GM21360 (cell line): ENCODE data around the gene SLC22A5.

Source experiments
- ATAC-seq: cut with Tn5 transposase; IDR thresholded peaks from one replicate; pipeline ENCODE4 v1.9.1; 2021; ENCODE audit warnings: mild to moderate bottlenecking, moderate library complexity; ENCODE audit not compliant: unreplicated experiment

Gene SLC22A5

GRCh38 chr5:132369474-132370180 lies at the start of gene SLC22A5:
SLC22A5 (plus strand) TSS chr5:132369710; CDS start chr5:132369973, 263 bp downstream.
- ATAC-seq: peak; percentile 88

DNA sequence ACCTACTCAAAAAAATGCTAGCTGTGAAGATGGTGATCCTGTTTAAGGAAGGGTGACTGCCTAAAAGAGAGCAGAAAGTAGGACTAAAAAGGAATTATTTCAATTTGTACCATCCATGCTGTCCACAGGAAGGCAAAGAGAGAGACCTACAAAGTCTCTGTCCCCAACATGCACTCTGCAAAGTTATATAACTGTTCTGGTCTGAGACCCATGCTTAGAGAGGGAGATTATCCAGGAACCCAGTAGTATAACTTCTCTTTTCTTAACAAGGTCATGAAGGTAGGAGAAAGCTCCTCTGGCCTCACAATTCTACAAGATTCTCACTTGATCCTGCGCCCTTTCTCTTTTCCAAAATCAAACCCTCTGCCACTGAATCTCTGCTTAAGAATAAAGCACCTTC lies 49.5 kb upstream of the SLC22A5 start:
- ATAC-seq: no peak

DNA sequence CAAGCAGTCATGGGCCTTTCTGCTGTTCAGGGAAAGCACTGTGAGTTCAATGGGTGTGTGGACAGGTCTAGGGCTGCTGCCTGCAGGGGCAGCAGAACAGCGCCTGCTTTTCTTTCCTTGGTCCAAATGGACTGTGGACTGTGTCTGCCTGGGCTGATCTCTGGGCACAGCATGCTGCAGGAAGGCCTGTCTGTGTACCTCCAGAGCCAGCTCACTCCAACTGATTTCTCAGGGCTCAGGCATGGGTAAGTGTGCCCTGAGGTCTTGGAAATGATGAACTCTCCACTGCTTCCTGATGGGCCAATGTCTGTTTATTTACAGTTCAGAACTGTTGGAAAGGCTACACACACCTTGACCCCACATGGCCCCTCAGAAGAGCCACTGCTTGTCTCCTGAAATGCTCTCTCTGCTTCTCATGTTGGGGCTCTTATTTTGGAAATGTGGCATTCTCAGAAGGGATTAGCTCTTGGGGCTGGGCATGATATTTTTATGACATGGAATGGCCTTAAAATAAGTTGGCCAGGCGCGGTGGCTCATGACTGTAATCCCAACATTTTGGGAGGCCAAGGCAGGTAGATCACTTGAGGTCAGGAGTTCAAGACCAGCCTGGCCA lies 48.3 kb upstream of the SLC22A5 start:
- no peak for ATAC-seq

GRCh38 chr5:132322266-132322665 lies 47.2 kb upstream of the SLC22A5 start:
- no peak for ATAC-seq

DNA sequence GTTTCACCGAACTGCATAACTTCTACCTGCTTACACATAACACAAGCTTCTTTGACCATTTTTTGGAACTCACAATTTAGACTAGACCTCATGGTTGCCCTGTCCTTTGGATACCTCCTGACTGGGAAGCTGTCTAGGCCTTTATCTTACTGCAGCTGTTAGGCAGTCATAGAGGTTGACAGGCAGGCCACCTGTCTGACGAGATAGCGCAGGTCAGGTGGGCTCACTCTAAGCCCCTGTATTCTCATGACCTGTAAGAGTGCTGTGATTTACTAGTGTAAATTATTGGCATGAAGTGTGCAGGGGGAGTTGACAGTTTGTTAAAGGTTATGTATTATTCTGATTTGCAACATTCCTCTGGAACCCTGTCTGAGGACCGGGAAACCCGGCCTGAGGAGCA lies 46.3 kb upstream of the SLC22A5 start:
- no peak for ATAC-seq

DNA sequence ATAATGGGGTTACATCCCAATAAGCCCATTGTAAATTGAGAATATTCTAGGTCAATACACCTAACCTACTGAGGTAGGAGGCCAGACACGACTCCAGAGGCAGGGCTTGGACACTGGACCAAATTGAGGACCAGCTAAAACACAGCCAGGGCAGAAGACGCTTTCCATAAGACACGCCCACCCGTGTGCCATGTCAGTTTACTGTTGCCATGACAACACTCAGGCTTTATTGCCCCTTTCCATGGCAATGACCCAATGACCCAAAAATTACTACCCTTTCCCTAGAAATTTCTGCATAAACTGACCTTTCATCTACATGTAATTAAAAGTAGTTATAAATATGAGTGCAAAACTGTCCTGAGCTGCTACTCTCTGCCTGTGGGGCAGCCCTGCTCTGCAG lies 43.8 kb upstream of the SLC22A5 start:
- no peak for ATAC-seq

DNA sequence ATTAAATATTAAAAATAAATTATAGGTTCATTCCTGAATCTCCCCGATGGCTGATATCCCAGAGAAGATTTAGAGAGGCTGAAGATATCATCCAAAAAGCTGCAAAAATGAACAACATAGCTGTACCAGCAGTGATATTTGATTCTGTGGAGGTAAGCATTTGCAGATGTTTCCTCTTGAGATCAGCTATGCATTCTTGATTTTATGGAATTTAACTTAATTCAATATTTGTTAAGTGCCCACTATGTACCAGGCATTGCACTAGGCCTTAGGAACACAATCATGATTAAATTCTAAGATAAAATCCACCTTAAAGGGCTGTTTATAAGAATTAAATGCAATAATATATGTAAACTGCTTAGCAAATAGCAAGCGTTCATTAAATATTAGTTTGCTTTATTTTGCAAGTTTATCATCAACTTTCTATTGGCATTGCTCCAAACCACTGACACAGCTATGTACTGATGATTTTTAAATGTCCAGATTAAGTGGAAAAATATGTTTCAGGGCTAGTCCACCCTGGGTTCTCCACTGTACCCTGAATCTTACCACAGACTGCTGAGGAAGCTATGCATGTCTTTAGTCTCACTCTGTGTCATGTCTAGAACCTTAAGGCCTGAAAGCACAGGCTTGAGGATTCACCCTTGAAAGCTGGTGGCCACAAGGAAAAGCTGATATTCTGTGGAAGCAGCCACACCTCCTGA lies 42.1 kb upstream of the SLC22A5 start:
- ATAC-seq: no peak

GRCh38 chr5:132334812-132335211 lies 34.7 kb upstream of the SLC22A5 start:
- ATAC-seq: no peak

DNA sequence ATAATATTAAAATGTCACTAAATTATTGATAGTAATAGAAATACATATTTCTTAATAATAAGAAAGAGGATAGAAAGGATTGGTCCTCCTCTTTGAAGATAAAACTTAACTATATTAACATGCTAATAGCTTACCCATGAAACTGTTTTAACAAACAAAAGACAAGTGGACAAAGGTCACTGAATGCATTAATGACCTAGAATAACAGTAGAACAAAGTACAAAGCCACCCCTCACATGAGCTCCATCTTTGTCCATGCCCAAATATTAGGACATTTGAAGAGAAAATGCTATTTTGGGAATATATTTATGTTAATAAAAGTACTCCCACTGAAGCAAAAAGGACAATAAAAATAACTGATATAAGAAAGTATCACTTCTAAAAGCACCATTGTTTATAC lies 34.1 kb upstream of the SLC22A5 start:
- no peak for ATAC-seq

GRCh38 chr5:132339502-132339901 lies 30.0 kb upstream of the SLC22A5 start:
- no peak for ATAC-seq

DNA sequence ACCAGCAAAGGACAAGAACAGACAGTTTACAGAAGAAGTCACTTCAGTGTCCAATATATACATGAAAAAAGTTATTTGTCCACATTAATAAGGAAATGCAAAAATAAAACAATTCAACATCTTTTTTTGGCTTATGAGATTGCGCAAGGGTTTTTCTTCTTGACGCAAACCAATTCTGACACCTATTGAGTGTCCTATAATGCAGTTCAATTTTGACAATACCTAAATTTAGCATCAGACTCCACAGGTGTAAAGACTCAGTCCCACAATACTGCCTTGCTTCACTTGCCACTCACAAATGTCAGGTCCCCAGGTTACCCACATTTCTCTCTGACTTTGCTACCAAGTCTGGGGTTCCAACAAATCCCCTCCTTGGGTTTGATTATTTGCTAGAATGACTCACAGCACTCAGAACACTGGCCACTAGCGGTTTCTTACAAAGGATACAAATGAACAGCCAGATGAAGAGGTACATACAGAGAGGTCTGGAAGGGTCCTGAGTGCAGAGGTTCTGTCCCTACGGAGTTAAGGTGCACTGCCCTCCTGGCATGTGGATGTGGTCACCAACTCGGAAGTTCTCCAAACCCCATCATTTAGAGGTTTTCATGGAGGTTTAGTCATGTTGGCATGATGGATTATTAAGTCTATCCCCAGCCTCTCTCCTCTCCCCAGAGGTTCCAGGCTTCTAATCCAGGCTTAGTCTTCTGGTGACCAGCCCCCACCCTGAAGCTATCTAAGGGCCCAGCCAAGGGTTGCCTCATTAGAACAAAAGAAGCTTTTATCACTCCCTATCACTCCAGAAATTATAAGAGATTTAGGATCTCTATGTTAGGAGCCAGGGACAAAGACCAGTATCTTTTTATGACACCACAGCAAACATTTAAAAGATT lies 27.0 kb upstream of the SLC22A5 start:
- no peak for ATAC-seq

DNA sequence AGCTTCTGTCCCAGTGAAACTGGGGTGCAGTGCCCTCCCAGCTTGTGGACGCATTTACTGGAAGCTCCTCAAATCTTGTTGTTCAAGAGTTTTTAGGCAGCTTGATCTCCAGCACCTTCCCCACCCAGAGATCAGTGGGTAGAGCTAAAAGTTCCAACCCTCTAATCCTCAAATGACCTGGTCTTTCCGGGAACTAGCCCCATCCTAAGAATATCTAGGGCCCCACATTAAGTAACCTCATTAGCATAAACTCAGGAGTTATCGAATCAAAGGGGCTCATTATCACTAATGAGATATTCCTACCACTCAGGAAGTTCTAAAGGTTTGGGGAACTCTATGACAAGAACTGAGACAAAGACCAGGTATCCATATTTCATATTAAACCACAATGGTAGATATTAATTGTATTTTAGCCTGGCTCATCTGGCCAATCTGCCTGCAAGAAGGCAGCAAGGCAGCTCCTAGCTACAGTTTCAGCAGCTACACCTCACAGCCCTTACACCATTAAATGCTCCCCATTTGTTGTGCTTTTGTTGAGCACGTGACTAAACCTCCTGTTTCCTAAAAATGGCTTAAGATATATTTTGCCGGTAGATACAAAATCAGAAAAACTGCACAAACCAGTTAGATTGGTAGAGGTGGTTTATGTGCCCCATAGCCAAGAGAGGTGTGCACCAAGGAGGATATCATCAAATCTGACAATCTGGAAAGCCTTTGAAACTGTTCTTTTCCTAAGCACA lies 24.6 kb upstream of the SLC22A5 start:
- ATAC-seq: no peak

DNA sequence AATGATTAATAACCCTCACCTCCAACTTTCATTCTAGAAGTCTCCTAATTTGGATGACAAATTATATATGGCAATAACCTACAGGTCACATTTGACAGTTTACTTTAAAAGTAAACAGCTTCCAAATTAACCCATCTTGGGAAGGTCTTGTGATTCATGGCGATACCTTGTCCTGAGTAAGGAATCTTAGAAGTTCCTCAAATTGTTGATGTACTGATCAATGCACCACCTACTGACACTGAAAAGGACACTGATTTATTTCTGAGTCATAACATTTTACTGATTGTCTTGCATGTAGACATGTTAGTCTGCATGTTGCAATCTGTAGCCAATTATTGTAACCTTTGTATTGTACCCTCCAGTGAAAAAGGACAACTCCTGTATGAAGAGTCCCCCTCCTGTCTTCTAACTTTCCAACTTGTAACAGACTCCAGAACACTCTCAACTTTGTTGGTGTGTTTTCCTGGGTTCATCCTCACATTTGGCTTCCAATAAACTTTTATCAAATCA lies 16.0 kb upstream of the SLC22A5 start:
- no peak for ATAC-seq

- no peak for ATAC-seq
Measured at GRCh38 chr5:132354381-132355139, 14.9 kb upstream of the SLC22A5 start.

GRCh38 chr5:132355140-132355765 lies 14.3 kb upstream of the SLC22A5 start:
- no peak for ATAC-seq

DNA sequence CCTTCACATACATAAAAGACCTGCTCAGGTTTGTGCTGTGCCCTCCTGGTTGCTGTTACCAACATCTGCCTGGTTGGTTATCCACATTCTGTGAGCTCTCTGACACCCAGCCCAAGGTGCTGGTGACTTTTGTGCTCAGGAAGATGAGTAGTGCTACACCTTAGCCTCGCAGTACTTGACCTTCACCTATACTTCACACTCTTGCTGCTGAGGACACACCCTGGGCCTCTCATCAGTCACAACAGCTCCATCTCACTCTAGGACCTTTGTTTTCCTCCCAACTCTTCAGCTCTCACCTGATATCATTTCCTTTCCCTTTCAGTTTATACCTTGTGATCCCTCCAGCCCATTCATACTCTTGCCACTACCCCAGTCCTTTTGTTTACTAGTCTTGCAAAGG lies 10.7 kb upstream of the SLC22A5 start:
- ATAC-seq: no peak

DNA sequence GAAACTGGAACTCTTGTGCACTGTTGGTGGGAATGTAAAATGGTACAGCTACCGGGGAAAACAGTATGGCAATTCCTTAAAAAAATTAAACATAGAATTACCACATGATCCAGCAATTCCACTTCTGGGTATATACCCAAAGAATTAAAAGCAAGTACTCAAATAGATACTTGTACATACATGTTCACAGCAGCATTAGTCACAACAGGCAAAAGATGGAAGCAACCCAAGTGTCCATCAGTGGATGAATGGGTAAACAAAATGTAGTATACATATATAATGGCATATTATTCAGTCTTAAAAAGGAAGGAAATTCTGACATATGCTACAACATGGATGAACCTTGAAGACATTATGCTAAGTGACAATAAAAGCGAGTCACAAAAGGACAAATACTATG lies 7.4 kb upstream of the SLC22A5 start:
- ATAC-seq: no peak

GRCh38 chr5:132363431-132364112 lies 5.9 kb upstream of the SLC22A5 start:
- ATAC-seq: no peak

GRCh38 chr5:132364319-132364718 lies 5.2 kb upstream of the SLC22A5 start:
- ATAC-seq: no peak
